ENCODE results near the gene YES1.

DNA sequence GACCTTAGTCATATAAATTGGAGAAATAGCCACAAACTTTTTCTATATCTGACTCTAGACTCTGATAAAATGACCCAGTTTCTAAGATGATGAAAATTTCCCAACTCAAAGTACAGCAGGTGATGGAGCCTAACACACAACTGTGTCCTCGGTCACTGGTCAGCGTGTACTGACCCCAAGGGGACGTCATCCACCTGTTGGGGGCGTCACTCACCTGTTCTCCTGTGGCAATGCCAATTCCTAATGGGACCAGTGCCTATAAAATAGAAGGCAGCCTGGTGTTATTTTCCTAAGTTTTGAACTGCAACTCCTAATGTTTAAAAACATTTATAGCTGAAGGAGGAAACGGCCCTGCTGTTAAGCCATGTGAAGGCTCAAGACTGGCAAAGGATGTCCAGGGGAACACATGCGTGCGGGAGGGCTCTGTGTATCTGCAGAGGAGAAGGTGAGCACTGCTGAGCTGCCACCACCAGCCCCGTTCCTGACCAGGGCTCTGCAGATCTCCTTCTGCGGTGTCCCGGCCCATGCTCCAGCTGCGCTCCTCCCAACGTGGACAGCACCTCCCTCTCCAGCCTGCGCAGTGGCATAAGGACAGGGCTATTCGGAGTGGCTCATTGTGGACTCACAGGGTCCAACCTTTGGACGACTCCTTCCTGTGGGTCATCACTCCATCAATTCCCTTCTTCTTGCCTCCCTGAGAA, 133.4 kb downstream of the YES1 start:
- no peak for TF ChIP-seq SUZ12 (IDR thresholded peaks at IDR 0.05; ENCODE audit: extremely low read depth, insufficient read depth, insufficient read length)
- TF ChIP-seq YY1 (IDR thresholded peaks at IDR 0.05; ENCODE audit: insufficient read depth, insufficient read length) = no peak
